MCF 10A (cell line): ENCODE measurements around the gene CSNK2B. TPM values are rescaled to one million over a fixed set of nuclear protein-coding genes. Genes with fewer than 3 reads are reported as not detected.

ENCODE experiments used
- BruUV-seq: library from RNA; stranded (reverse); fragments of 400-500 nt; replicated peaks from 2 replicates; lab custom pipeline; 2021; lab: Mats Ljungman, UMichigan
- CTCF ChIA-PET: fragments of 300-600 bp; sonication (Branson Sonifier 250); formaldehyde crosslinking; extraction: SDS; loops from one replicate; lab custom pipeline; 2021; ENCODE audit warnings: antibody characterized with exemption, inconsistent platforms; lab: Yijun Ruan, JAX
- POLR2A ChIA-PET: fragments of 300-600, 350-650 bp; sonication (Branson Sonifier 250); formaldehyde crosslinking; extraction: SDS; loops from one replicate; lab custom pipeline; 2020; ENCODE audit warnings: antibody characterized with exemption, inconsistent platforms; lab: Yijun Ruan, JAX
- DNase-seq: peaks from one replicate; pipeline ENCODE4 v3.0.0-alpha.2; 2018; ENCODE audit not compliant: unreplicated experiment
- H3K27ac Mint-ChIP-seq: one replicate; pipeline ENCODE4 v1.8.0; 2022; ENCODE audit warnings: mild to moderate bottlenecking, low read depth, mixed read lengths; ENCODE audit not compliant: unreplicated experiment
- H3K27me3 Mint-ChIP-seq: one replicate; pipeline ENCODE4 v1.8.0; 2022; ENCODE audit warnings: mixed read lengths; ENCODE audit not compliant: insufficient read depth, unreplicated experiment
- H3K36me3 Mint-ChIP-seq: one replicate; pipeline ENCODE4 v1.8.0; 2022; ENCODE audit warnings: mild to moderate bottlenecking, moderate library complexity, mixed read lengths; ENCODE audit not compliant: insufficient read depth, unreplicated experiment
- H3K4me1 Mint-ChIP-seq: one replicate; pipeline ENCODE4 v1.8.0; 2022; ENCODE audit warnings: mixed read lengths; ENCODE audit not compliant: insufficient read depth, unreplicated experiment
- H3K4me3 Mint-ChIP-seq: one replicate; pipeline ENCODE4 v1.8.0; 2022; ENCODE audit warnings: mild to moderate bottlenecking, moderate library complexity, mixed read lengths; ENCODE audit not compliant: unreplicated experiment
- H3K9me3 Mint-ChIP-seq: one replicate; pipeline ENCODE4 v1.8.0; 2022; ENCODE audit warnings: mixed read lengths; ENCODE audit not compliant: unreplicated experiment
- CTCF ChIP-seq: fragments of 200-600 bp; IDR thresholded peaks from one replicate; pipeline ENCODE4 v1.8.0; 2022; ENCODE audit warnings: antibody characterized with exemption, mild to moderate bottlenecking; ENCODE audit not compliant: unreplicated experiment
- intact Hi-C: fragments of 100-400 bp; cut with micrococcal nuclease; formaldehyde crosslinking; loops from 2 replicates; pipeline ENCODE4 v1.14.1; 2022
- total RNA-seq: library from RNA; stranded (reverse); gene quantifications from 2 replicates; pipeline ENCODE4 v1.2.3, GENCODE V29; 2022

Gene CSNK2B
- total RNA-seq, 1 experiment from 2014 or later: 209 TPM

- DNase-seq: no peak
- H3K36me3 Mint-ChIP-seq: peaks cover 57% of the 10 kb centered on the region
- no peak overlapping the region for H3K4me3 Mint-ChIP-seq
- no peak overlapping the region for H3K27ac Mint-ChIP-seq
- peaks cover 6% of the 10 kb centered on the region for H3K4me1 Mint-ChIP-seq
- intact Hi-C loops: no loop called here
- POLR2A ChIA-PET: interaction anchor here (0.5 to 3.4 kb wide), 5 partner anchors 11 to 1009 kb away, joined by 4 to 19 read pairs (median 5); partner anchors contain the start of gene ABHD16A
- no peaks in the 10 kb centered on the region for H3K9me3 Mint-ChIP-seq
- CTCF ChIA-PET: interaction anchor here (0.5 to 2.2 kb wide), 8 partner anchors 10 to 1917 kb away, joined by 3 to 9 read pairs (median 3); partner anchors contain the start of genes ABHD16A and LY6G5C
- no peaks in the 10 kb centered on the region for H3K27me3 Mint-ChIP-seq
- TF ChIP-seq CTCF: no peak
- no TSS peak for BruUV-seq
Measured at GRCh38 chr6:31691078-31691463, 25.2 kb downstream of the CSNK2B start.

GRCh38 chr6:31691564-31692108 is 25.8 kb downstream of the CSNK2B start:
- ChIA-PET CTCF (interaction anchor here (0.6 to 1.1 kb wide), 2 partner anchors 50 to 78 kb away, joined by 3 to 4 read pairs; no protein-coding TSS in a partner anchor), POLR2A (interaction anchor here (0.5 to 3.4 kb wide), 3 partner anchors 11 to 216 kb away, joined by 4 to 19 read pairs (median 5); partner anchors contain the start of gene ABHD16A)
- intact Hi-C loops: no loop called here
- DNase-seq: no peak
- peaks cover 6% of the 10 kb centered on the region for H3K4me1 Mint-ChIP-seq
- no peaks in the 10 kb centered on the region for H3K27me3 Mint-ChIP-seq
- H3K4me3 Mint-ChIP-seq: no peak overlapping the region
- H3K9me3 Mint-ChIP-seq: no peaks in the 10 kb centered on the region
- no peak overlapping the region for H3K27ac Mint-ChIP-seq
- BruUV-seq: no TSS peak
- peaks cover 61% of the 10 kb centered on the region for H3K36me3 Mint-ChIP-seq
- no peak for TF ChIP-seq CTCF

GRCh38 chr6:31692353-31692752 is 26.5 kb downstream of the CSNK2B start:
- intact Hi-C loops: no loop called here
- POLR2A ChIA-PET: interaction anchor here (3.4 kb wide), 1 partner anchor 10 kb away, joined by 19 read pairs; the partner anchor contains the start of gene ABHD16A
- Mint-ChIP-seq H3K4me3 (no peak overlapping the region), H3K27me3 (no peaks in the 10 kb centered on the region), H3K27ac (no peak overlapping the region), H3K4me1 (peaks cover 6% of the 10 kb centered on the region), H3K36me3 (peaks cover 65% of the 10 kb centered on the region), H3K9me3 (no peaks in the 10 kb centered on the region)
- BruUV-seq: no TSS peak
- no peak for TF ChIP-seq CTCF
- no peak for DNase-seq
- CTCF ChIA-PET: interaction anchor here (0.7 to 1.1 kb wide), 3 partner anchors 49 to 1252 kb away, joined by 3 to 4 read pairs (median 3); no protein-coding TSS in a partner anchor

- Mint-ChIP-seq H3K4me3 (no peak overlapping the region), H3K27me3 (no peaks in the 10 kb centered on the region), H3K9me3 (no peaks in the 10 kb centered on the region), H3K27ac (no peak overlapping the region), H3K36me3 (peaks cover 61% of the 10 kb centered on the region), H3K4me1 (peaks cover 6% of the 10 kb centered on the region)
- DNase-seq: no peak
- ChIA-PET CTCF (interaction anchor here (0.7 kb wide), 2 partner anchors 166 to 1251 kb away, joined by 3 read pairs; no protein-coding TSS in a partner anchor), POLR2A (interaction anchor here (1.1 to 3.4 kb wide), 2 partner anchors 9 to 19 kb away, joined by 3 to 19 read pairs; partner anchors contain the start of gene ABHD16A)
- no TSS peak for BruUV-seq
- TF ChIP-seq CTCF: no peak
- intact Hi-C loops: no loop called here
Measured at GRCh38 chr6:31692886-31693285, 27.0 kb downstream of the CSNK2B start.
